ENCODE results near the gene HSD11B1.

The HSD11B1 gene

DNA sequence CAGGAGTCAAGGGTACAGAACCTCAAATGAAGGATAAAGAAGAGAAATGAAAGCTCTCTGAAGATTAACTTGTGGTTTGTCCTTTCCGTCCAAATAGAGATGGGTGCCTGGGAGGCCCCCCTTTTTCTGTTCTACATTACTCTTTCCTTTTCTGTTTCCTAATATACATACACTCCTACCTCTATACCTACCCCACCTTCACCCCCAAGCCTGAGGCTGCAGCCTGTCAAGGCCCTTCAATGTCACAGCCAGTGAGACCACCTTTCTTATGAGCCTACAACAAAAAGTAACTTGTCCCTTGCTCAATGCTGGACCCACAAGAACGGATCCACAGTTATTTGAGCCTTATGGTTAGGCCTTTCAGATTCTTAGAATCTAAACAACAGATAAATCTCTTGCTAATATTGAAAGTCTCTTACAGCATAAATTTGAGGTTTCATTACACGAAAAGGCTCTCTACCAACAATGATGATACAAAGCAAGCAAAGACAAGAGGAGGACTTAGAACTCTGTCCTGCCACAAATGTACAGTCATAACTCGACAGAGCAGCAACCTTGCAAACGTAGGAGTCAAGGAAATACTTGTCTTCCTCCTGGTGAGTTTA, 47.1 kb downstream of the HSD11B1 start:
- no peak for DNase-seq

DNA sequence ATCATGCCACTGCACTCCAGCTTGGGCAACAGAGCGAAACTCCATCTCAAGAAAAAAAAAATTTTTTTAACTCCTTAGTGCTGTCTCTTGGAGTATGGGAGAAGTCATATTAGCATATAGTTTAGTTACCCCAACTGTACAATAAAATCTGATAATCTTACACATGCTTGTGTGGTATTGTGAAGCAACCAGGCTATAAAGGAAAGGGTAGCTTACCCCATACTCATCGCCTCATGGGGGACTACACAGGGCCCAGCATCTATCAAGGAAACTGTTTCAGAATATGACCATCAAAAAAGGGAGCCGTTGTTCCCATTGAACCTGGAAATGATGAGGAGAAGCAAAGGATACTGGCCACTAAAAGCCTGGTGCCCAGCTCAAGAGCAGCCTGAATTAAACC, 48.2 kb downstream of the HSD11B1 start:
- no peak for DNase-seq

DNA sequence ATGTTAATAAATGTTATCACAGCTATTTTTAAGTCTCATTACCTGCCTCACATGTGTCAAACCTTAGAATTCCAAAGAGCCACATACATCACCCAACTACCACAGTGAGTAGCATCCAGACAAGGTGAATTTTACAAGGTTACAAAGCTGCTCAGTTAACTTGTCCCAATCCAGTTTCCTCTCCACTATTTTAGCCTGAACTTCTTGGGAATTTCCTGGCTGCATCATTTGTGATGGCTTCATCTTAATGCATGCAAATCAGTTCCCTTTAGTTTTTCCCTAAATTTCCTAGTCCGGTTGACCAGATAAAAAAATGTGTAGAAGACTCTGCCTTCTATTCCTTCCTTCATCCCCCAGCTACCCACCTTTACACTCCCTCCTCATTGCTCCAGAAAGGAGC, 50.6 kb downstream of the HSD11B1 start:
- no peak for DNase-seq

DNA sequence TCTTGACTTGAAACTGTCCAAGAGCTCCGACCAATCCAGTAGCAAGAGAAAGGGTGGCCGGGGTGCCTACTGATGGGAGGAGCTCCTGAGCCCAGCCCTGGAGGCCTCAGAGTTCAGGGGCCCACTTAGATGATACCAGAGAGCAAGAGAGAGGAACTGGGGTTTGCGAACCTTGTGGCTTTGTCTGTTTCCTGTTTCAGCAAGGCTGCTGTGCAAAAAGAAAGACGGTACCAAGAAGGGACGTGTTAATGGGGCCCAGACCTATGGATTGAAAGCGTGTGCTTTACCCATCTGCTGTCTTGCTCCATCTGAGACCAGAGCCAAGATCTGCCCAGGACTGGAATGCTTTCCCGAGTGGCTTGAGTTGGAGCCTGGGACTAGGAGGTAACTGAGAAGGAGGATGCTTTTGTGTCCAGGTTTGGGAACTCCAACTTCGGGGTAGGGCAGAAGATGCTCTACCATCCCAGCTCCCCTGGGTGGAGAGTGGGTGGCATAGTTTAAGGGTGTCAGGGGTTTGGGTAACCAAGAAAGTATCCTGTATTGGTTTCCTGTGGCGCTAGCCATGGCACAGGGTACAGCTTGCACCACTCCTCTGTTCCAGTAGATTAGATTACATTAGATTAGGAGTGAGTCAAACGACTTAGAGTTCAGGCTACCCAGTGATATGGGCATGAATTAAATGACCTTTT, 51.4 kb downstream of the HSD11B1 start, which contains the start of gene TRAF3IP3:
TRAF3IP3 (plus strand) TSS at position 128 of the 689 bp plus-strand sequence. CDS start 3,987 bp downstream, outside the sequence.
- DNase-seq, result peak in 16 of 58 donors; percentile 4 to 46 (median 20)

DNA sequence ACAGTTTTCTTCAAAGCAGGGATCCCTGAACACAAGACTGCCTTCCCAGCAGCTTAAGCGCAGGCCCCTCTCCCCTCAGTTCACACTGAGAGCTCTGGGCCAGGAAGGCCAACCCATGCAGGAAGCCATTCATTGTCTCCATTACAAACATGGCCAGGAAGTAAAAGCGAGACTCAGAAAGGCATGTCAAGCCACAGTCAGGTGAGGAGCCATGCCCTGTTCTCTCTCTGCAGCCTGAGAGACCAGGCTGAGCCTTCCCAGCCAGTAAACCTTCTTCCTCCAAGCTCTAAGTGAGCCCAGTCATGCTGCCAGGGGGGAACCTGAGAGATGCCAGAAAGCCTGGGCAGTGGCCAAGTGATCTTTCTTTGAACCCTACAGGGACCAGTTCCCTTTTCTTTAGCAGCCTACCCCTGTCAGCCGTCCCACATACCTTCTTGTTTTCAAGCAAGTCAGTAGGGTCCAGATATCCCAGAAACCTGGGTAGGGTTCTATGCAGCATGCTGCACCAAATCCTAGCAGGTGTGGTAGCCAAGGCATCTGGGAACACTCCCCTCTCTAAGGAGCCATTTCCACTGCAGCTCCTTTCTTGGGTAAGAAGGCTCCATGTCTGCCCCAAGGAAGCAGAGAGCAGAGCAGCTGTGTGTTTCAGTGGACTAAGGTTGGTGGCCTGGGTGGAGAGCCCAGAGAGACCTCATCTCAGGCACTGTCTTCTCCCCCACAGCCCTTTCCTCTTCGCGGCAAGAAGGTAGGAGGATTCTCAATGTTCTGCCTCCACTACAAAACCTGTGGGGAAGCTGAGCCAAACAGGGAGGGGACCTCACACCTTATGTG, 52.2 kb downstream of the HSD11B1 start:
- DNase-seq, result peak in 9 of 58 donors; percentile 12 to 21 (median 15)

DNA sequence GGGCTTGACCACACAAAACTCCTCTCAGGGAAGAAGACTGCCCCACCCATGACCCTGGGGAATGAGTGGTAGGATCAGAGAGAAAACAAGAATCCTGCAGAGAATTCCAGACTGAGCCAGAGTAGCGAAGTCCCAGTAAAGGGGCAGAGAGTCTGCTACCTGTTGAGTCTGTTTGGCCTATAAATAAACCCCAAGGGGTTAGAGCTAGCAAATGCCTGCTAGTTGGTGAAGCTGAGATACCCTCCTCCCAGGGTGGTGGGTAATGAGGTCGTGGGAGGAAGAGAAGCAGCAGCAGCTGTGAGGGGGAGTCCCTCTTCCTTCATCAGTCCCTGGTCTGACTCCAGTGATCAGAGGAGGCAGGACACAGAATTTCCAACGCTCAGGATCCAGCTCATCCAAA, 53.8 kb downstream of the HSD11B1 start:
- DNase-seq, result no peak

DNA sequence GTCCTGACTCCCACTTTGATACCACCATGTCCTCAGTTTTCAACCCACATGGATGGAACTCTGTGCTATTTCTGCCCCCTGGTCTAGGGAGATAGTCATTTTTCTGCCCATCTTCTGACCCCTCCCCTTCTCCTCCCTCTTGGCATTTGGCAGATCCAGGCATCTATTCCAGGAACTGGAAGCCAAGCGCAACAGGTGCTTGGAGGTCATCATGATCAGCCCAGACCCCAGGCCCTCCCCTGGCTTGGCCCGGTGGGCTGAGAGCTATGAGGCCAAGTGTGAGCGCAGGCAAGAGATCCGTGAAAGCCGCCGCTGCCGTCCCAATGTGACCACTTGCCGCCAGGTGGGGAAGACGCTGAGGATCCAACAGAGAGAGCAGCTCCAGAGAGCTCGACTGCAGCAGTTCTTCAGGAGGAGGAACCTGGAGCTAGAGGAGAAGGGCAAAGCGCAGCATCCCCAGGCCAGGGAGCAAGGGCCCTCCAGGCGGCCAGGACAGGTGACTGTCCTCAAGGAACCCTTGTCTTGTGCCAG, 55.2 kb downstream of the HSD11B1 start:
- no peak for DNase-seq

DNA sequence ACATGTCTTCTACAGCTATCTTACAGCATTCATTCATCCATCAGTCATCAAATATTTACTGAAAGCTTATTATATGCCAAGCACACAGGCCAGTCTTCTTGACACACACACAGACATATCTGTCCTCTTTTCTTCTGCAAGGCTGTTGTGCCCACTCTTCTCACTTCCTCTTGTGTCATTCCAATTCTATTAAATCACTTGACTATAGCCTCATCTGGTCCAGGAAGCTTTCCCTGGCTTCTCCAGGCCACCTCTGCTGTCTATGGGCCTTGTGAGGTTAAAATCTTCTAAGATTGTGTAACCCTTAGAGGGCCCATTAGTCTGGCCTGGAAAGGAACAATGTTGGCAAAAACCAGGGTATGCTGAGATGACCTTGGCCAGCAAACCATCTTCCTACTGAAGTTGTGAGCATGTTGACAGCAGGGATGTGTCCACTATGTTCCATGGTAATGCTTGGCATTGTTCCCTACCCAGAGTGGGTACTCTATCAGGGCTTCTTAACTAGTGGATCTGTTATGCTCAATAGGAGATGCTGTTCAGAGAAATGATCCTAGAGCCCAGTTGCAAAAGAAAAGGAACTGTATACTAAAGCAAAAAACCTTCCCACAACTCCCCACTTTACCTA, 56.5 kb downstream of the HSD11B1 start:
- no peak for DNase-seq

DNA sequence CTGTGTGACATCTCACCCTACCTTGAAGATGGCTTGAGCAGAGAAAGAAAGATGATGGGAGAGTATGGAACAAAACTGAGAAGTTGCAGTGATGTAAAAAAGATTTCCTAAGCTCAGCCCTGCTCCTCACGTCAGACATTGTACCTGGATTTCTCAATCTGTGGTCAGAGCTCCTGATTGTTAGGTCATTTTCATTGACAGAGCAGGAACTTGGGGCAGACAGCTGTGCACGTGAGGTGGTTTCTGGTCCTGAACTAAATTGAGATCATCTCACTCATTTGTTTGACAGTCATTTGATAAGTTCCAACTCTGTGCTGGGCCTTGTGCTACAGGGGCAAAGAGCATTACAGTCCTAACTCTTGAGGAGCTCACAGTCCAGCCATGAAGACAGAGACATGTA, 61.4 kb downstream of the HSD11B1 start:
- no peak for DNase-seq

DNA sequence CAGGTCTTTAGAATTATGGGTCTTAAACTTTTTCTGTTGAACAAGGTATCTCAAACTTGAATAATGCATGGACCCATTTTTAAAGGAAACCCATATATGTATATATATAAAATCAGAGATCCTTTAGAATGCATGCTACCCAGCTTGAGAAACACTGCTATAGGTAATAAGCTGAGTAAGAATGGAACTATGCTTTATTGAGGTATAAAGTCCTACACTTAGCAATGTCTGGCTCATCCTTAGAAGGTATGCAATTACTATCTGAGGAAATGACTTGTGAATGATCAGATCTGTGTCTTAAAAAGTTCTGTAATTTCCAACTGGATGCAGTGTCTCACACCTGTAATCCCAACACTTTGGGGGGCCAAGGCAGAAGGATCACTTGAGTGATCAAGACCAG, 62.5 kb downstream of the HSD11B1 start:
- no peak for DNase-seq

DNA sequence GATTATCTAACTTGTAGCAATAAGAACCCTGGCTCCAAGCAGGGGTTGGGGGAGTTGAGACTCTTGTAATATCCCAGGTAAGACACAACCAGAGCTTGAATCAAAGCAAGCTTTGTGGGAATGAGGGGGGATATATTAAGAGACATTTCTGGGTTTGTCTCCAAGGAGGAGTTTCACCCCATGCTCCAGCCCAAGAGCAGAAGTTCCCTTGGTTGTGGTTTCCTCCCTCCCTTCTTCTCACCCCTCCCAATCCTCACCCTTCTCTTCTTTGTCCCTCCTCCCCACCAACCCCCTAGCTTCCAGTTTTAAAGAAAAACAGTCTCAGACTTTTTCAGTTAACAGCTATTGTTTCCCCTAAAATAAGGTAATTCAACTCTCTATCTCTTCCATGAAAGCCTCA, 63.1 kb downstream of the HSD11B1 start:
- no peak for DNase-seq

DNA sequence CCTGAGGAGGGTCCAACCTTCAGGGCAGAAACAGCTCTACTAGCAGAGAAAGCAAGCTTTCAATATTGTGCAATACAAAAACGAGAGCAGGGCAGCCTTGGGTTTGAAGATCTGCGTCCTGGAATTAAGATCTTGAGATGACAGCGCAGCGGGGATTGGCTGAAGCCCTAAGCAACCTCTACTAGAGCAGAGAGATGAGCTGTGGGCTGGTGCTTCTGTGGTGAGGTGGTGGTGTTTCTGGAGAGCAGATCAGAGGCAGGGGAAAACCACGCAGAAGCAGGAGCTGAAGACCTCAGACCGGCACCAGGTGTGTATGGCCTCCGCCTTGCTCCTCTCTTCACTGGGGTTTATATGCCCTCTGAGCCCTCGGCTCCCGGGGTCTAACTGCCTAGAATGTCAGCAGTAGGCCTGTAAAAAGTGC, 63.7 kb downstream of the HSD11B1 start:
- DNase-seq, result no peak

DNA sequence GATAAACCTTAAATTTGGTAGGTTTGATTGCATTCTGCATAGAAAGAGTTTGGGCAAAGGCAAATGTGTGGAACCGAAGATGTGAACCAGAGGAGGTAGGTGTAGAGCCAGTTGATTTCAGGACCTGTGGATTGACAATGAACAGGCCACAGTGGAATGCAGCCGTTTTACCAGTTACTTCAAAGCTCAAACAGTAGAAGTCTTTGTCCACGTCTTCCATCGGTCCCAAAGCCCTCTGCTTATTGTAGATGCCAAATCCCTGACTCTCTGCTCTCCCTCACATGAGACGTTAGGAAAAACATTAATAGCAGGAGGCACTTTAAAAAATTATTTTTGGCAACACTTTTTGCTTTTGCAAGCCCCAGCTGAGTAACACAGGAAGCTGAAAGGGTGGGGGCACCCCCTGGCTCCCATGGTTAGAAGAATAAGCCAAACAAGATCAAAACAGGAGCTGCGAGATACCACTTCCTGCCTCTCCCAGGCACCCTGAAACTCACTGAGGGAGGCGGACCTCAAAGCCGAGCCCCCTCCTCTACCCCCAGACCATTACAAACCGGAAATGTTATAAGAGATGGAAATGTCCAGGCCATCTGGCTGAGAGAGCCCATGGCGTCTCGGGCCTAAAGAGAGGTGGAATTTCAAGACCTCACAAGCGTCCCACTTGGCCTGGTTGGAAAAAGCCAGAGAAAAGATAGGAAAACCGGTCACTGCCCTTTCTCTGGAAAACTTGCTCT, 64.7 kb downstream of the HSD11B1 start:
- DNase-seq, result peak in 5 of 58 donors; percentile 7 to 32 (median 13)

DNA sequence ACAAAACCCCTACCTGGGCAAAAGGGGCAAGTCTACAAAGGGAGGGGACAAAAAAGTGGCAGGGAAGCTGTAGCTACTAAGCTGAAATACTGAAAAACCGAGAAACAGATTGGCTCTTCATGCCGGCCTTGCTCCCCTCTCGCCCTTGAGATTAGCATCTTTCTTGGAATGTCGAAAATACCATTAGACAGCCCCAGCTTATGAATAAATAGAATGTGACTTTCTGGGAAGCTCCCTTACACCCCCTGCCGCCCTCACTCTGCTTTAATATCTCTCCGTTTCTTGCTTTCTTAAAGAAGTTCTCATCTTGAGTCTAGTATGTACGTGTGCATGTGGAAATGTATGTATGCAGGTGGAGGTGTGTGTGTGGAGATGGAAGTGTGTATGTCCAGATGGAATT, 65.3 kb downstream of the HSD11B1 start:
- DNase-seq, result no peak

DNA sequence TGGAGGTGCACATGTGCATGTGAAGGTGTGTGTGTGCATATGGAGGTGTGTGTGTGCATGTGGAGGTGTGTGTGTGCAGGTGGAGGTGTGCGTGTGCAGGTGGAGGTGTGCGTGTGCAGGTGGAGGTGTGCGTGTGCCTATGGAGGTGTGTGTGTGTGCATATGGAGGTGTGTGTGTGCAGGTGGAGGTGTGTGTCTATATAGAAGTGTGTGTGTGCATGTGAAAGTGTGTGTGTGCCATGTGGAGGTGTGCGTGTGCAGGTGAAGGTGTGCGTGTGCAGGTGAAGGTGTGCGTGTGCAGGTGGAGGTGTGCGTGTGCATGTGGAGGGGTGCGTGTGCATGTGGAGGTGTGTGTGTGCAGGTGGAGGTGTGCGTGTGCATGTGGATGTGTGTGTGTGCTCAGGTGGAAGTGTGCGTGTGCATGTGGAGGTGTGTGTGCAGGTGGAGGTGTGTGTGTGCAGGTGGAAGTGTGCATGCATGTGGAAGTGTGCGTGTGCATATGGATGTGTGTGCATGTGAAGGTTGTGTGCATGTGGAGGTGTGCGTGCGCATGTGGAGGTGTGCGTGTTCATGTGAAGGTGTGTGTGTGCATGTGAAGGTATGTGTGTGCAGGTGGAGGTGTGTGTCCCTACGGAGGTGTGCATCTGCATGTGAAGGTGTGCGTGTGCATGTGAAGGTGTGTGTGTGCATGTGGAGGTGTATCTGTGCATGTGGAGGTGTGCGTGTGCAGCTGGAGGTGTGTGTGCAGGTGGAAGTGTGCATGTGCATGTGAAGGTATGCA, 66.2 kb downstream of the HSD11B1 start:
- DNase-seq, result no peak

DNA sequence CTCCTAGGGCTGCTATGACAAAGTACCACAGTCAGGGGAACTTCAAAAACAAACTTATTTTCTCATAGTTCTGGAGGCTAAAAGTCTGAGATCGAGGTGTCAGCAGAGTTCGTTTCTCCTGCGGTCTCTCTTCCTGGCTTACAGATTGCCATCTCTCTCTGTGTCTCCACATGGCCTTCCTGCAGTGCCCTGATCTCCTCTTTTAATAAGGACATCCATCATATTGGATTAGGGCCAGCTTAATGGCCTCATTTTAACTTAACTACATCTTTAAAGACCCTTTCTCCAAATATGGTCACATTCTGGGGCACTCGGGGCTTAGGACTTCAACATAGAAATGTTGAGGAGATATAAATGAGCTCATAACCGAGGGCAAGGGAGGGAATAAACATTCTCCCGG, 67.5 kb downstream of the HSD11B1 start:
- DNase-seq, result no peak

DNA sequence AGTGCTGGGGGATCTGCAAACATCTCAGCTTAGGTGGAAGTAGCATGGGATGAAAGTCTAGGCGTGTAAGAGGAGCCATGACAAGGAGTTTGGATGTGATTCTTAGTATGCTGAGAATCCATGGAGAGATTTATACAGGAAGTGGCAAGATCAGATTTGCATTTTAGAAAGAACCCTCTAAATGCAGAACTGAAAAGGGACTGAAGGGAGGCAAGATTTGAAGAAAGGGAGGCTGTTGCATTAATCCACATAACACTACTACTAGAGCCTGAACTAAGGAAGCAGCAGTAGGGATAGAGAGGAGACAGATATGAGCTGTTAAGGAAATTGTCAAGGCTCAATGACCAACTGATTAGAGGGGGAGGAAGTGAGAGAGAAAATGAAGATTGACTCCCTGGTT, 69.9 kb downstream of the HSD11B1 start:
- no peak for DNase-seq

DNA sequence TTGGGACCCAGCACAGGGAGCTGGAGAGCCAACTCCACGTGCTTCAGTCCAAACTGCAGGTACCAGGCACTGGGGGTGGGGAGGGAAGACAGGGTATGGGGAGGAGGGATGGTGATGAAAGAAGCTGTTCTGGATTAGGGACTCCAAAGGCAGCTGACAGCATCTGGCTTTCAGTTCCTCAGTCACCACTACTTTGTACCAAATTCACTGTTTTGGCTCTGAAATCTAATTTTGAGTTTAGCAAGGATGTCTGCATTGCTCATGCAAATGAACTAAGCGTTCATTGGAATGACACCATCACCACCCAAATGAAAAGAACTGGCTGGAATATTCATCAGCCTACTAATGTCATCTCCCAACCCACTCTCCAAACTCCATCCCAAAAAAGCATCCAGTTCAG, 71.0 kb downstream of the HSD11B1 start:
- DNase-seq, result no peak

DNA sequence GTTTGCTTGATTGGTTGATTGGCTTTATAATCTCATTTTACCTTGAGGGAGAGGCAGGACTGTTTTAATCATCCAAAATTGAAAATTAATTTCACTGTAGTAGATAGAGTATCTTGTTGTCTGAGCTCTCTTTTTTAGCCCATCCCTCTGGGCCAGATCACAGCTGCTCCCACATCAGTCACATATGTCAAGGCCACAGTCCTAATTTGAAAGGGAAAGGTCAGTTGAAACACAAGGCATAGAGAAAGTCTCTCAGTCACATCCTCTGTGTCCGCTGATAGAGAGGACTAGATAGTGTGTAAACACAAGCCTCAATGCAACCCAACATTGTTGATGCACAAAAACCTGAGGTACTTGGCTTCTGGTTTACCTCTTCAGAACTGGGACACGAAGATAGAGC, 72.9 kb downstream of the HSD11B1 start:
- DNase-seq, result no peak

DNA sequence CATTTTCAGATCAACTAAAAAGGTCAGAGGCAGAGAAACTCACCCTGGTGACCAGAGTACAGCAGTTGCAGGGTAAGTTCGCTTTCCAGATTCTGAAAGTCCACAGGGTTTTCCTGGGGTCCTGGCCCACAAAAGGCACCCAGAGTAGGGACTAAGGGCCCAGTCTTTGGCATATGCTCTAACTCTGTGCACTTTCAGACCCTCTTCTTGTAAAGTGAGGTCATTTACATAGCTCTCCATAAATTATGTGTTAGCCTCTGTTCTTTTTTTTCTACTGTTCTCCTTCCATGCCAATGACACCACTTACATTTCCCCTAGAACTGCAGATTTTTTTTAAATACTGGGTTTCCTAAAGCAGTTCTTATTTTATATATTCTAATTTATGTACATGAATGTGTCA, 73.5 kb downstream of the HSD11B1 start:
- no peak for DNase-seq
